Measurements from ENCODE around the gene FIGN.

The FIGN gene

DNA sequence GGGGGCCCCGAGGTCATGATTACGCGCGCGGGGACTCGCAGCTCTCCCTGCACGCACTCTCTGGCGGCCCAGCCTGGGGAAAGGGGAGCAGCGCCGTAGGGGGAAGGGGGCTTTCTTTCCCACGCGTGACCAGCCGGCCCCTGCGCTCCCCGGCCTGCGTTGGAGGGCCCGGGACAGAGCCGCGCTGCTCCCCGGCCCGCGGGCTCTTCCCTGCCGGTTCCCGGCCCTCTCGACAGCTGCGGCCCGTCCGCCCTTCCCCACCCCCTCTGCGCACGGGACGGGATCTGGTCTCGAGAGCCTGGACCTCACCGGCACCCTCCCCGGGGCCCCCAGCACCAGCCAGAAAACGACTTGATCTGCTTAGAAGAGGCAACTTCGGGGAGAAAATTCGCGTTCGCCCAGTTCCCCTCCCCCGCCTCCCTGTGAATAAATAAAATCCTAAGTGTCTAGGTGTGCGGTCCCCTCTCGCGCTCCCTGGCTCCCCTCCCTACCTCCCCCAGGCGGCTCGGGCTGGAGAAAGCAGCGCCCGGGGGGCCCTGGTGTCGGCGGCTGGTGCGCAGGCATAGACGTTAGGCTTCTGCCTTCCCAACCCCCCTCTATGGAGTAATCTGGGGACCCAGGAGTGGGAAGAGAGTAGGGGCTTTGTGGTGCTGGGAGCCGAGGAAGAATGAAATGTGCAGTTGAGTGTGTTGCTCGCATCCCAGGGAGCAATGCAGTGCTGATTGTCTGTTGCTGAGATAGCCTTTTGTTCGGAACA, 803 bp upstream of the FIGN start:
- peak; percentile 37 for DNase-seq

DNA sequence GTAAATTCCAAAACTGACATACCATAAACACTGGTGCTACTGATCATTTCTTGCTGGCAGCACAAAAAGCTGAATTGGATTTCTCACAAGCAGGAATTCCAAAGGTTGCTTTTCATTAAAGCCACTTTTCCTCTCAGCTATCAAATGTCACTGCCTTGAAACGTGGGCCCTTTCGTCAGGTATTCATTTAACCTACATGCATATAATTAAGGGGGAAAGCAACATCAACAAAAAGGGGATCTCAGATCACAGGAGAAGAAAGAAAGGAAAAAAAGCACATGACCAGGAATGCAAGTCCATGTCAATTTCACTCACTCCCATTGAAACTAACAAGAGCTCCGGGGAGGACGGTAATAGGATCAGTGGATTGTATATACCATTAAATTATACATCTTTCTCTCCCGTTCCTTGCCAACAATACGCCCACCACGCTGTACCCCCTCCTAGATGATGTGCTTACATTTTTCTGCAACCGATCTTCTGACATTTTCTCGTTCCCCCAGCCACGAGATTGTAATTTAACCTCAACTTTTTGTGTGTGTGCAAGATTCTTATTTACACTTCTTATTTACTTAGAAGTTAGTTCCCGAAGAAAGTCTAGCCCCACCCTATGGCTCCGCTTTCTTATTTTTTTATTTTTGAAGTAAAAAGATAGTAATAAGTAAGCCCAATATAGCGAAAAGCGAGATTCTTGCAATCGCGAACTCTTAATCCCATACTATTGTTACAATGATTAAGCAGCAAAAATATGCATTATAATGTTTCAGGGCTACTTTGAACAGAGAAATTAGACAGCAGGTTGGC, 725 bp downstream of the FIGN start:
- peak; percentile 56 for DNase-seq

DNA sequence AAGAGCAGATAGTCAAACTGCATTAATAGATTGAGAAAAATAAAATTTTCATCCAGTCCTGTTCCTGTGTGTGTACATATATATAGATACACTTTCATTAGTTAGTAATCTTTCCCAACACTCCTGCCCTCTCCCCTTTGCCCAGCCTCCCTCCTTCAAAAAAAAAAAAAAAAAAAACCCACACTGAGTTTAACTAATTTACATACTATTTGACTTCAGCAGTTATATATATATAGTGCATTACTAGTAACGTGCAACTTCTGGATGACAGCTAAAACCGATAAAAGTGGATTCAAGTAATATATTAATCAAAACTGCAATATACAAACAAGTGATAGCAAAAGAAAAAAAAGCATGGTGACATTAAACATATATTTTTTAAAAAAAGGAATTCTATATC, 1.4 kb downstream of the FIGN start:
- DNase-seq, result no peak

DNA sequence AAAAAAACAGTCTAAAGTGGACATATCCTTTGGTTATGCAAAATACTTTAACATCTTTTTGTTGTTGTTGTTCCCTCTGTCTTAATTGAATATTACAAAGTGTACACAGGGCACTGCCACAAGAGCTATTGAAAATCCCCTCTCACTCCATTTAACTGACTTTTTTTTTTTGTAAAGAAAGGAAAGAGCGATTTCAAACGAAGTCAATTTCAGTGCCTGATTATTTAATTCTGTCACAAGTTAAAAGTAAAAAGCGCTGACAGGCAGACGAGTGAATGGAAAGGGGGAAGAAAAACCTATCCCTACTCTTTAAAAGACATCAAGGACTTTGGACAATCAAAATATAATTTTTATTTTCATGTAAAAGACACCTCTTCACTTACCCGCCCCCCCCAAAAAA, 1.9 kb downstream of the FIGN start:
- DNase-seq, result peak; percentile 63

DNA sequence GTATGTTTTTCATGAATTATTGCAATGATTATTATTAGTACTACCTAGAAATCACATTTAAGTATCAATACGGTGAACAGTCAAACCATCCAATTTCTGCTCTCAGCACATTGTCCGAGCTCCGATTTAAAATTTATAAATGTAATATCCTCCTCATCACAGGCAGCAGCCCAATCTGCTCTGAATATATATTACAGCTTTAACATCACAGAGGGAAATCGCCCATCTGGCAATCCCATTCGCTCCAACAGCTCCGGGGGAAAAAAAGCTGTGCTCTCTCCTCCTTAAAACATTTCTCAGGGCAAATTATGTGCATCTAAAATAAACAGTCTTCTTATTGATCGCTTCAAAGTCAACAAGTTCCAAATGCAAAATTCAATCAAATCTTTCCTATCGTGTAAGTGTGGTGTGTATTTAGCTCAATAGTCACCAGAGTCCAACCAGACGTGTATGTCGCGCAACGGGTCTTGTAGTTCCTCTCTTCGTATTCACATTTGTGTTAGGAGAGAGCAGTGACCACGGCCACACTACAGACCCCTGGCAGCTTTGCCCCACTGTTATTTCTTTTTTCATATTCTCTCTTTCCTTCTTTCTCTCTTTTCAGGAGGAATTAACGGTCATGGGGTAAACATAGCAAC, 2.4 kb downstream of the FIGN start:
- peak; percentile 42 for DNase-seq

DNA sequence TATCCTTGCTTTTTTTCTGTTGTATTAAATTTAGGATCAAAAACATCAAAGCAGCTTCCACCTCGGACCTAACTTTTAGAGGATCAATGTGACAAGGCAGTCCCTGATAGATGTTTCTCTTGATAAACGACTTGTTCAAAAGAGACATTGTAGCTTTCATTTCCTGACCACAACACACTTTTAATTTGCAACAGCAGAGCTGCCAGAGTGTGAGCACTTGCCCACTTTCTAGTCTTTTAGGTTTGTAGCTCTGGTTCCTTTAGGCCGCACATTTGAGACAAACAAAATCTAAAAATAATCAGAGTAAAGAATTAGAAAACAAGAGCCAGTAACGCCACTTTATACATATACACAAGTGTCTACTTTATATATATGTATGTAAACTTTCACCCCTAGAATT, 3.1 kb downstream of the FIGN start:
- peak; percentile 61 for DNase-seq

DNA sequence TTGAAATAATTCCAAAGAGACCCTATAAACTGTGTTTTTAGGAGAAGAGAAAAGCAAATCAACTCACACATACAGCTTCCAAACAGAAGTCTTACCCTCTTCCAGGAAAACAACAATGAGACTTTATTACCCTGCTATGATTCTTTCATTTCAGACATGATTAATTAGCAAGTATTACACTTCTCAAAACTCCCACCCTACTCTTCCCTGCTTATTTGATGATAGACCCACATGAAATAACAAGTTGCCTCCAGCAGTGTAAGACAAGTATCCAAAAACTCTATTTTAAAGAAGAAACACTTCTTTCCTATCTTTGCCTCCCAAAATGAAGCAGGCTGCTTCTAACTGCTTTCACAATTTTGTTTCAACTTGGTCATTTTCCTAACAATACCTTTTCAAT, 4.1 kb downstream of the FIGN start:
- DNase-seq, result peak; percentile 46

DNA sequence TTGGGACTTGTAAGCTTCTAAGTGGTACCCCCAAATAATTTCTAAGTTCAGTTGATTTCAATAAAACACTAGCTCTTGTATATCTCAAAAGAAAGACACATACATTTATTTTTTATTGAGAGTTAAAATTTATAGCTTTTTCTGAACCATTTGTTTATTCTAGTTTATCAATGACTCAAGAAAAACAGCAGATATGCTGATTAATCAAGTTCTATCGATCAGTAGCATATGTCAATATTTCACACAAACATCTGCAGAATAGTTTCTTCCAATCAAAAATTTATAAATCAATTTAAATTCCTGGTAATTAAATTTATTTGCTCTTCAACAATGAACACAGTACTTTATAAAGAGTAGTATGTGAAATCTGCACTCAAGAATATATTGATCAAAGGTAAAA, 5.3 kb downstream of the FIGN start:
- no peak for DNase-seq

DNA sequence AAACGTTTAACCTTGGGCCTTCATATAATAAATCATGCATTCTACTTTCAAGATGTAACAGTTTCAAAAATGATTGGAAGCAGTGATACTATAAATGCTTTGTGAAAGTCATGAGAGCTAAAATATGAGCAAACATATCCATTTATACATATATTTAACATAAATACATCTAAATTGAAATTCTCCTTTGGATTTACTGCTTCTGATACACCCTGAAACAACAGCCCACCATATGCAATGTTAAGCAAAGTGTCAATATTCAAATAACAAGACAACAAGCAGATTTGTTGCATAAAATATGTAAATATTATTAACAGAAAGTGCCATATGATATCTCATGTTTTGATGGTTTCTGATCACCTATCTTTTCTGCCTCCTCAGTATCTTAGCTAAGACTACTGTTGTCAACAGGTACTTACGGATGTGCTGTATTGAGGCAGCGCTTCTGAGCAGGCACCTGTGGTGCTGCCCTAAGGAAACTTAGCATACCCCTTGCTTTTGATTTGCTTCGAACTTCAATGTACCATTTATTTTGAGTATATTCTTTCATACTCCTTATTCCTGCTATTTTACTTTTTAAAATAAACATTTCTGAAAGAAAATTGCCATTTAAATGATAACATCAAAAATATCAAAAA, 6.1 kb downstream of the FIGN start:
- no peak for DNase-seq

DNA sequence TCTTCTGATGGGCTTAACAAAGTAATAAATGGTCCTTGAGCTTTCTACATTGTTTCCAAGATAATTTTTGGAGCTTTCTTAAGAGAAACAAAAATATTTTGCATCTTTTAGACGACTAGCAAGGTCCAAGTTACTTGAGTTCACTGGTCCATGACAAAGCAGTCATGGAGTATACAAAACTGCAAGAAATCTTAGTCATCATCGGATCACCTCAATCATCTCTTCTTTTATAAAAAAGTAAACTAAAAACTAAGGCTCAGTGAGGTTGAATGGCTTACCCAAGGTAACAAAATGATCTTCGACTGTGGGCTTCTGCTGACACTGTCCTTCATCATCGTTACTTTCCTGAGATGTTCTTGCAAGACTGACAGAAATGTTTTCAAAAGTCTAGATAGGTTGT, 11.9 kb downstream of the FIGN start:
- no peak for DNase-seq

DNA sequence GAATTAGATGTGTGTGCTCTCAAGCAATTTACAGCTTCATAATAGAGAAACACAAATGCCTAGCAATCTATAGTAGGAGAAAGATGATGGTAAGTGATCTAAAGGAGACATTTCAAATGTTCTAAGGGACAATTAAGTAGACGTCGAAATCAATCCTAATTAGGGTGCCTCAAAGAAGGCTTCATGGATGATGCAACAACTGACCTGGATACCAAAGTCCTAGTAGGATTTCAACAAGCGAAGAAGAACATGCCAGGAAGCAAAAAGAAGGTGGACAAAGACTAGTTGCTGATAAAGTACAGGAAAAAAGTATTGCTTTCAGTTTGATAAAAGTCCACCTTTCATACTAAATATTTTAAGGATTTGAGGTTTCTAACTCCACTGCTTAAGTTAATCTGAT, 12.5 kb downstream of the FIGN start:
- DNase-seq, result no peak

DNA sequence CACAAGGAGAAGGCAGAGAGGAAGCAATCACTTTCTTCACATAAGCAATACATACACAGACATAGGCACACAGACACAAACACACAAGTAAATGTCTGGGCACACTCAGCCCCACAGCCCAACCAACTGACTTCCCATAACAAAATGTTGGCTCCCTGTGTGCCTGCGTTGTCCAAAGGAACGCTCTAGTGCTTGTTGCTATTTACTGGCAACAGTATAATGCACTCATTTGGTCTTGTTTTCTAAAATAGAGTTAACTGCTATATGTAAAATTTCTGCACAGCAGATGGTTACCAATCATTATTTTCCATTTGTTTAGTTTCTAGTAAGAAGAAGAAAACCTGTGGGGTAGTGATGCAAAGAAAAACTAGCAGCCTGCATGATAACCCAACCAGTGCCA, 16.5 kb downstream of the FIGN start:
- DNase-seq, result peak; percentile 53

DNA sequence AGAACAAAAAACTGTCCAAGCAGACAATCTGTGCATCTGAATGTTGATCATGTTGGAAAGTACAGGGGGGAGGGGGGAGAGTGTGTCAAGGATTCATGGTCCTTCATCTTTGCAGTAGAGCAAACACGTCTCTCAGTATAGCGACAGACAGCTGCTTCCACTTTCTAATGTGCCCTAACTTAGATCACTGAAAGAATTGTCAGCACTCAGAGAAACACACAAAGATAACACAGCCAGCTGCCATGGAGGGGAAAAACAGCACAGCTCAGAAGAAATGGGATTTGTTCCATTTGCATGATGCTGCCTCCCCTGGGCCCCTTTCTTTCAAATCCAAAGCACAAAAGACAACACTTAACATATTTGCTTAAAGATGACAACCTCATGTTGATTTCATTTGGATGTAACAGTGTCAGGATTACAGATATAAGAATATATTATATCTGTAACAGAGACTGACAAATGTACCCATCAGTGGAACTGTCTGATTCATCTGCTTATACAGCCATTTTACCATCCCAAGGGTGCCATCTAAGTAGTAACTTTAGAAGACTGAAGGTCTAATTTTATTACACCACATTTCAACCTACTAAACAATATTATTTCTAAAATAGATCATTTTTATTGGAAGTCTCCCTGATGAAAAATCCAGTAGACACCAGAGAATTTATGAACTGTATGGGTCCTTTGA, 17.7 kb downstream of the FIGN start:
- DNase-seq, result peak; percentile 58

DNA sequence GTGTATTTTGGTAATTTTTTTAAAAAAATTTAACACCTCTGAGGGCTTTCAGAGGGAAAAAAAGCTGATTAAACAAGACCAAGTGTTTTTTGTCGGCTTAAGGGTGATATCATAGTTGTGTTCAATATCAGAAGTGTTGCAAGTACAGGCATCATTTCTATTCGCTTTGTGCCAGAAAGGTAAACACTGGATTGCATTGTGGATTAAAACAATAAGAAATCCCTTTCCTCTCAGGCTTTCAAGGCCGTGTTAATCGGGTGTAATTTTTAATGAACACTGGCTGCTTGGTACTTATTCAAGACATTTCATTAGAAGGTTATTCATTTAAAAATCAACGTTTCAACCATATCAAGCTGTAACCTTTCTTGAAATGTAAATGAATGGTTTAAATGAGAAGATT, 18.3 kb downstream of the FIGN start:
- DNase-seq, result no peak

DNA sequence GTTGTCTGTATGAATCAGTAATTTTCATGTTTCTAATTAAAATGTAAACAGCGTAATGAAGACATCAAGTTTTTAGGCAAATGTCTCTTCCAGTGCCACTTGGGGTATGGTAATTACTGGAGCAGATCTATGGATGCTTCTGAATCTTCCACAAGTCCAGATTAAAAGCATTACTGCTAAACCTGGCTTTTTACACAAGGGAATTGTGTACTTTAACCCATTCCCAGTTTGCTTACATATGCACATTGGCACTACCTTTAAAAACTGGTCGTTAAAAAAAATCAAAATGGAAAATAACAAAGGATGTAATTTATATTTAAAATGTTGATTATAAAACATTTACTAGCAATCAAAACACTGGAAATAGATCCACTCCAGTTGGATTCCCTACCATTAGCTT, 19.7 kb downstream of the FIGN start:
- DNase-seq, result no peak

DNA sequence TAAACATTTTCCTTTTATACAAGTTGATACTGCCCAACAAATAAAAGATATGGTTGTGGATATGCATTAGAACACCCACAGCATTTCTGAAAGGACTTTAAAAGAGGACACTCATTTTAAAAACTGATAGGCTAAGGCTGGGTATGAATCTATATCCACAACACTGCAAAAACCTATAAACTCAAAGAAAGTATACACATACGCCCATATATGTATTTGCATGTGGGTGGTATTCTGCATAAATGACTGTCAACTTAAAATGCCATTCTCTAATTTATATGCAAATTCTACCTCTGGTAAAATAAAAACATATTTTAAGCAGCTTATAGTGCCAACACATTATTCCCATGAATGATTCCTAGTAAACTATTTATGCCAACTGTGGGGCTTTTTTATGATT, 20.1 kb downstream of the FIGN start:
- DNase-seq, result no peak

DNA sequence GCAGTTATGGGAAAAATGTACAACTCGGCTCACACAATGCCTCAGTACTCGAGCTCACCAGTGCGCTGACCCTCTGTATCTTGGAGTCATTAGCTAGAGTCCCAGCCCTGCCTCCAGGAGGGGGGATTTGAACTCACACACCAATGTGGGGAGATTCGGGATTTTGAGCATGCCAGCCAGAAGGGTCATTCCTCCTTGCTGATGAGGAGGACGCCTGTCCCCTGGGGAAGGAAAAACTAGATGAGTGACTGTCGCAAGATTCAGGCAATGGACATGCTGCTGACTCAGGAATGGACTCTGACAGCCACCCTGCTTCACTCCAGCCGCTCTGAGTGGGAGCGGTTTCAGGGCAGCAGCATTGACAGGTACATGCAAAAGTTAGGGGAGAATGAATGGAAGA, 20.6 kb downstream of the FIGN start:
- no peak for DNase-seq

DNA sequence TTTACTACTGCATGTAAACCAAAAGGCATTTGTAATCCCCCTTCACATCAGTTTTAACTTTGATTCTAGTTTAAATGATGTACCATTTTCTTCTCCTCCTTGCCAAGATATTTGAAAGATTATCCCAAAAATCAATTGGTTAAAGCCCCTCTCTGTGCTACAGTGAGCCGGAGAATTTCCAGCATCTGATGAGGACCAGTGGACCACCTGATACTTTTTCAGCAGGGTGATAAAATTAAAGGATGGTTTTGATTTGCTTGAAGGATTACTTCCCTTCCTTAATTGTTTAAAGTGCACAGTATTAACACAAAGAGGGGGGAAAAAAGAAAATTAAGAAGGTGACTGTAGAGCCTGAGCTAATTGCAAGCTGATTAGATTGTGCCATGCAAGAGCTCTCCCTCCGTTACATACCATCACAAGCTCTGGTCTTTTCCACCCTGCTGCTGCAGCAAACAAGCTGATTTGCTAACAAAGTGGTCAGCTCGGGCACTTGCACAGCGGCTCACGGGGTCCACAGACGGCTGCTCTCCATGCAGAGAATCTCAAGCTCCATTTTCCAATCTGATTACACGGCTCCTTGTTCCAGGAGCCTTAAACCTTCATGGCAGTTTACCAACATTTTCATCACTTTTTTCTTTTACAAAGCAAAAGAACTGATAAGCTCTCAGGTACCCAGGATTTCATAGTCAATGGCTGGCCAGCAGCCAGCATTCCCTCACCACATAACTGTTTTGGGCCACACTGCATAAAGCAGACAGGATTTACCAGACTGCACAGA, 22.1 kb downstream of the FIGN start:
- DNase-seq, result peak; percentile 51

DNA sequence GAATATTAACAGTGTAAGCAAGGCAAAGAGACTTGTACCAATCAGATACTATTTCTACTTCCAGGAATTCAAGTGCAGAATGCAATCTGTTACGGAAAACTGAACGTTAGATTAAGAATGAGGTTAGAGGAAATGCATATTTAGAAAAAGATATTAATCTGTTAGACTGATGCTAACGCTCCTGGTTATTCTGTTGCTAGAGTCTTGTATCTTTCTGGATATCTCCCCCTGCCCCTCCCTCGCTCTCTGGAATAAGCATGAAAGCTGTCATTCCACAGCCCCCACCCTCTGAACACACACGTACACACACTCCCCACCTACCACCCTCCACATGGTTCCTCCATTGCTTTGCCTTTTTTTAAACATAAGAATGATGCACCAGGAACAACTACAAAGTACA, 24.1 kb downstream of the FIGN start:
- DNase-seq, result no peak

DNA sequence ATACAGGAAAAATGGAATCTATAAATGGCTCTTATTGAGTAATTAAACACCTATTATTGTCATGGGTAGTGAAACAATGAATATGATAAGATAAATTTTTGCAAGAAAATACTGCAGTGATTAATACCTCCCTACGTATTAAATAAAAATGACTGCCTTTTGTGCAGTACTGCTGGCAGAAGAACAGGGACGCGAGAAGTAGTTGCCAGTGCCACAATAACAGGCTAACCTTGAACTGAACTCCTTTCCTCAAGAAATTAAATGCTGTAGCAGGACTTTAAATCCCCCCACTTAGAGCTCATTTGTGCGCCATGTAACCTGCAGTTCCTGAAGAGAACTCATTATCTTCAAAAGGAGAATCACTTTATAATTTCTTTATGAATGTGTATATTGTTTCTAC, 24.6 kb downstream of the FIGN start:
- peak; percentile 20 for DNase-seq

DNA sequence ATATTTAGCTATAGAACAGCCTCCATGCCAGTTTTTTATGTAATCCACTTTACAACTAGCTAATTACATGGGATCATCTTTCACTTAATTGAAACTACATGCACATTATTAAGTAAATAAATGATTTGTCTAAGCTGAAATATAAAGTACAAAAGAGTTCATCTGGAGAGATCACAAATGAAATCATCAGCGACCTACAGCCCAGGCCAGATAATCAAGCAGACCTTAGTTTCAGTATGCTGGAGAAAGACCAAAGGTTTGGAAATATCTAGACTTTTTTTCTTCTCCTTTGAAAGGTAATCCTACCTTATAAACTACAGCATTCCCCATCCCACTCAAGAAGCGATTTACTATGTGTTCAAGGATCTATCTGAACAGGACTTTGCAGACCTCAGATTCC, 26.5 kb downstream of the FIGN start:
- no peak for DNase-seq

DNA sequence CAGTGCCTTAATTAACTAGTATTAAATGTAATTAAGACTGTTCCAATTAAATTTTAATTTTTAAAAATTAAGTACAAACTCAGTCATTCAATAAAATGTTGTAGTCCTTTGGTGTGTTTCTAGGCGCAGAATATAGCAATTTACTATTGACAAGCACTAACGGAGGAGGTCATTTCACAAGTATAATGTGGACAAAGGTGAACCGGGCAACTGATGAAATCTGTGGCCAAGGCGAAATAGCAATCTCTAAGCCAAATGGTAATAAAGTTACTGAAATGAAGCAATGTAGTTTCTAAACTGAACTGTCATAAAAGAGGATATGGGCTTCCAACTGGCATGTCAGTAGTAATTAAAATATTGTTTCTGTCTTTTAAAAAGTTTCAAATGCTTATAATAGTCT, 27.5 kb downstream of the FIGN start:
- no peak for DNase-seq

Data from midbrain (tissue), 1 donor.